Gastroesophageal sphincter (tissue), 4 donors: ENCODE data around the gene NPFFR1. TPM values are rescaled to one million over a fixed set of nuclear protein-coding genes. Genes with fewer than 3 reads are reported as not detected.
A peak's percentile ranks its signal among the peaks of the same experiment; 100 is the strongest.

Source experiments
- ATAC-seq: fragments of 150-250 bp; one replicate; pipeline ENCODE4 v1.9.1; 2016; ENCODE audit warnings: mild to moderate bottlenecking, moderate library complexity
- H3K27ac ChIP-seq, 4 donors: fragments of 200-600 bp; sonication (generic) in 3 of 4; 1 replicate in 3 of 4; 2 replicates in 1 of 4; pipeline ENCODE4 v1.5.1; 2016 to 2019
- H3K27me3 ChIP-seq: fragments of 200-600 bp; sonication (generic); one replicate; pipeline ENCODE4 v1.5.1; 2019
- H3K36me3 ChIP-seq, 2 donors: fragments of 200-600 bp; sonication (generic); one replicate each; pipeline ENCODE4 v1.5.1; 2019; ENCODE audit warnings: control low read depth in 1 of 2
- H3K4me1 ChIP-seq, 3 donors: fragments of 200-600 bp; sonication (generic); 1 replicate in 2 of 3; 2 replicates in 1 of 3; pipeline ENCODE4 v1.5.1; 2016 to 2019; ENCODE audit warnings: control low read depth in 2 of 3
- H3K4me3 ChIP-seq, 2 donors: fragments of 200-600 bp; sonication (generic); one replicate each; pipeline ENCODE4 v1.5.1; 2019; ENCODE audit warnings: mild to moderate bottlenecking in 1 of 2, moderate library complexity in 1 of 2
- H3K9me3 ChIP-seq, 3 donors: fragments of 200-600 bp; sonication (generic); one replicate each; pipeline ENCODE4 v1.5.1; 2017 to 2019; ENCODE audit warnings: control low read depth in 2 of 3
- CTCF ChIP-seq, 4 experiments: fragments of 200-600 bp in 2 of 4; fragments of 450-650 bp in 2 of 4; sonication (generic) in 1 of 4; IDR thresholded peaks; one replicate each; pipeline ENCODE4 v1.5.1; 2017 to 2019; ENCODE audit warnings: antibody characterized with exemption in 4 of 4, mild to moderate bottlenecking in 2 of 4, moderate library complexity in 2 of 4
- EP300 ChIP-seq: sonication (generic); formaldehyde crosslinking; IDR thresholded peaks from one replicate; pipeline ENCODE4 v1.6.1; 2017; ENCODE audit warnings: antibody characterized with exemption, mild to moderate bottlenecking
- POLR2A ChIP-seq, 2 donors: fragments of 450-650 bp; IDR thresholded peaks; one replicate each; pipeline ENCODE4 v1.6.1; 2017; ENCODE audit warnings: antibody characterized with exemption in 2 of 2, mild to moderate bottlenecking in 2 of 2, moderate library complexity in 1 of 2
- POLR2AphosphoS5 ChIP-seq: sonication (generic); formaldehyde crosslinking; IDR thresholded peaks from one replicate; pipeline ENCODE4 v1.6.1; 2017; ENCODE audit warnings: antibody characterized with exemption
- WGBS, 2 donors: methylation state at CpG; one replicate each; pipeline ENCODE4 v1.1.5; 2018; ENCODE audit warnings: low coverage in 1 of 2; 5-methylcytosine and 5-hydroxymethylcytosine counted together
- total RNA-seq, 4 donors: library from RNA; depleted of rRNA; stranded (reverse); fragments of >200 nt; gene quantifications; one replicate each; pipeline ENCODE4 v1.1.0, GENCODE V29; 2016

Gene NPFFR1
- total RNA-seq, 4 donors from 2014 or later = under 0.01 to 0.04 (median under 0.01) TPM; not detected in 1

GRCh38 chr10:70315815-70316214 is 32.0 kb upstream of the NPFFR1 start:
- TF ChIP-seq CTCF (IDR thresholded peaks at IDR 0.05) (no peak), EP300 (no peak), POLR2A (IDR thresholded peaks at IDR 0.05) (no peak), POLR2AphosphoS5 (no peak)
- Histone ChIP-seq H3K27me3 (no peaks in the 10 kb centered on the region), H3K4me3 (no peak overlapping the region), H3K36me3 (no peaks in the 10 kb centered on the region), H3K27ac (no peak overlapping the region), H3K9me3 (no peaks in the 10 kb centered on the region), H3K4me1 (peaks cover 0 to 13% (median 3%) of the 10 kb centered on the region in 3 donors)
- 92 to 95% methylated on average over 3 to 5 of the region's 5 CpGs for WGBS, 2 donors
- ATAC-seq = no peak

- TF ChIP-seq EP300 (no peak), POLR2AphosphoS5 (no peak), POLR2A (IDR thresholded peaks at IDR 0.05) (no peak), CTCF (IDR thresholded peaks at IDR 0.05) (no peak)
- Histone ChIP-seq H3K4me1 (peaks cover 0 to 13% (median 3%) of the 10 kb centered on the region in 3 donors), H3K36me3 (no peaks in the 10 kb centered on the region), H3K27me3 (no peaks in the 10 kb centered on the region), H3K9me3 (no peaks in the 10 kb centered on the region), H3K27ac (no peak overlapping the region), H3K4me3 (no peak overlapping the region)
- WGBS, 2 donors = 80% methylated on average over 2 of the region's 2 CpGs; no CpG with 5 or more reads in 1 of the 2 donors
- ATAC-seq = no peak
These were observed 31.5 kb upstream of the NPFFR1 start for GRCh38 chr10:70315276-70315675.

- H3K4me3 ChIP-seq = no peak overlapping the region
- H3K4me1 ChIP-seq = peaks cover 0 to 13% (median 3%) of the 10 kb centered on the region in 3 donors
- peak; percentile 66 for ATAC-seq
- no peaks in the 10 kb centered on the region for H3K9me3 ChIP-seq
- H3K36me3 ChIP-seq = no peaks in the 10 kb centered on the region
- TF ChIP-seq POLR2AphosphoS5 = no peak
- TF ChIP-seq CTCF (IDR thresholded peaks at IDR 0.05) = no peak
- TF ChIP-seq EP300 = no peak
- TF ChIP-seq POLR2A (IDR thresholded peaks at IDR 0.05) = no peak
- H3K27me3 ChIP-seq = no peaks in the 10 kb centered on the region
- 20 to 38% methylated on average over 3 to 4 of the region's 4 CpGs for WGBS, 2 donors
- H3K27ac ChIP-seq = no peak overlapping the region
These were observed 29.2 kb upstream of the NPFFR1 start for GRCh38 chr10:70312972-70313371.

GRCh38 chr10:70312249-70312648 is 28.4 kb upstream of the NPFFR1 start:
- Histone ChIP-seq H3K4me3 (no peak overlapping the region), H3K9me3 (no peaks in the 10 kb centered on the region), H3K27me3 (no peaks in the 10 kb centered on the region), H3K4me1 (peaks cover 0 to 13% (median 3%) of the 10 kb centered on the region in 3 donors), H3K36me3 (no peaks in the 10 kb centered on the region), H3K27ac (no peak overlapping the region)
- 60% methylated on average over 1 of the region's 5 CpGs; no CpG with 5 or more reads in 1 of the 2 donors for WGBS, 2 donors
- TF ChIP-seq POLR2A (IDR thresholded peaks at IDR 0.05) (no peak), POLR2AphosphoS5 (no peak), EP300 (no peak), CTCF (IDR thresholded peaks at IDR 0.05) (no peak)
- ATAC-seq = no peak

- ATAC-seq = no peak
- H3K27me3 ChIP-seq = no peaks in the 10 kb centered on the region
- no peaks in the 10 kb centered on the region for H3K36me3 ChIP-seq
- TF ChIP-seq EP300 (no peak), POLR2AphosphoS5 (no peak), CTCF (IDR thresholded peaks at IDR 0.05) (no peak), POLR2A (IDR thresholded peaks at IDR 0.05) (no peak)
- H3K4me1 ChIP-seq = peaks cover 0 to 13% (median 3%) of the 10 kb centered on the region in 3 donors
- no peak overlapping the region for H3K27ac ChIP-seq
- H3K9me3 ChIP-seq = no peaks in the 10 kb centered on the region
- WGBS, 2 donors = 100% methylated on average over 2 of the region's 3 CpGs; no CpG with 5 or more reads in 1 of the 2 donors
- no peak overlapping the region for H3K4me3 ChIP-seq
These were observed 27.9 kb upstream of the NPFFR1 start for GRCh38 chr10:70311698-70312097.
